ENCODE data around the gene RHBDL2. TPM values are rescaled to one million over a fixed set of nuclear protein-coding genes. Genes with fewer than 3 reads are reported as not detected.

Gene RHBDL2
- total and polyA plus RNA-seq, 2 donors (not counting 3 experiments of a cell fraction or from before 2014, with no cell fraction given) = 0.06 to 1.4 TPM

DNA sequence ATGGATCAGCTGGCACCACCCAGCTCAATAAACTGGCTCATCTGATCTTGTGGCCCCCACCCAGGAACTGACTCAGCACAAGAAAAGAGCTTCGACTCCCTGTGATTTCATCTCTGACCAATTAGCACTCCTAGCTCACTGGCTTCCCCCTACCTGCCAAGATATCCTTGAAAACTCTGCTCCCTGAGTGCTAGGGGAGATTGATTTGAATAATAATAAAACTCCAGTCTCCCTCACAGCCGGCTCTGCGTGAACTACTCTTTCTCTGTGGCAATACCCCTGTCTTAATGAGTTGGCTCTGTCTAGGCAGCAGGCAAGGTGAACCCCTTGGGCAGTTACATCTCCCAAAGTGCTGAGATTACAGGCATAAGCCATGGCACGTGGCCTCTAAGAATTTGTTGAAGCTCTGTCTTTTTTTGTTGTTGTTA, 11.8 kb upstream of the RHBDL2 start:
- Histone ChIP-seq H3K4me3 (replicated peaks in 1 of 3; ENCODE audit: insufficient read depth in 1 of 3, low read depth in 1 of 3, low read length in 3 of 3) (no peak overlapping the region), H3K9me1 (replicated peaks; ENCODE audit: control insufficient read depth, extremely low read depth, insufficient read depth, low read length) (no peaks in the 10 kb centered on the region), H3K36me3 (ENCODE audit: control insufficient read depth in 2 of 2, extremely low read depth in 1 of 2, insufficient read depth in 2 of 2, low read length in 2 of 2) (no peaks in the 10 kb centered on the region), H3K79me2 (ENCODE audit: control insufficient read depth, insufficient read depth, low read length) (no peaks in the 10 kb centered on the region), H3K9ac (replicated peaks; ENCODE audit: extremely low read depth, insufficient read depth, low read length) (no peak overlapping the region), H3K27me3 (ENCODE audit: control insufficient read depth in 2 of 2, insufficient read depth in 2 of 2, low read length in 2 of 2) (peaks cover 0 to 1% of the 10 kb centered on the region in 2 experiments), H4K20me1 (replicated peaks; ENCODE audit: control insufficient read depth, extremely low read depth, insufficient read depth, low read length) (no peaks in the 10 kb centered on the region), H3K4me1 (ENCODE audit: control insufficient read depth, extremely low read depth, insufficient read depth, low read length) (no peaks in the 10 kb centered on the region), H3K9me3 (replicated peaks; ENCODE audit: control insufficient read depth, insufficient read depth, low read length) (no peaks in the 10 kb centered on the region), H2AFZ (ENCODE audit: low read depth, low read length) (no peak overlapping the region), H3K4me2 (ENCODE audit: insufficient read depth, low read length) (no peak overlapping the region), H3K27ac (ENCODE audit: insufficient read depth, low read depth, low read length) (no peak overlapping the region)
- DNase-seq (ENCODE audit: low read depth, low spot score) (no peak), FAIRE-seq (no peak)
- POLR2A ChIA-PET = interaction anchor here (0.5 kb wide), 1 partner anchor 83 kb away, joined by 3 read pairs; no protein-coding TSS in a partner anchor
- intact Hi-C loops (cut with micrococcal nuclease) (no loop called here), dilution Hi-C loops (cut with MboI; ENCODE audit: extremely low pct_ligation_motif_present, low sequenced_read_pairs) (no loop called here)
- CTCF ChIA-PET = interaction anchor here (0.6 to 1.1 kb wide), 2 partner anchors 57 to 653 kb away, joined by 3 read pairs; no protein-coding TSS in a partner anchor
- BruUV-seq (replicated peaks) = no TSS peak
- TF ChIP-seq JUN (IDR thresholded peaks at IDR 0.05; ENCODE audit: borderline replicate concordance, insufficient read depth, insufficient read length, low read depth) (no peak), GATA2 (IDR thresholded peaks at IDR 0.05; ENCODE audit: insufficient read depth, insufficient read length, low read depth, low read length) (no peak), POLR2A (IDR thresholded peaks at IDR 0.05; ENCODE audit: low read depth, low read length) (no peak), FOS (IDR thresholded peaks at IDR 0.05; ENCODE audit: borderline replicate concordance, insufficient read depth, low read length) (no peak), MYC (IDR thresholded peaks at IDR 0.05; ENCODE audit: low read depth, low read length) (no peak)

DNA sequence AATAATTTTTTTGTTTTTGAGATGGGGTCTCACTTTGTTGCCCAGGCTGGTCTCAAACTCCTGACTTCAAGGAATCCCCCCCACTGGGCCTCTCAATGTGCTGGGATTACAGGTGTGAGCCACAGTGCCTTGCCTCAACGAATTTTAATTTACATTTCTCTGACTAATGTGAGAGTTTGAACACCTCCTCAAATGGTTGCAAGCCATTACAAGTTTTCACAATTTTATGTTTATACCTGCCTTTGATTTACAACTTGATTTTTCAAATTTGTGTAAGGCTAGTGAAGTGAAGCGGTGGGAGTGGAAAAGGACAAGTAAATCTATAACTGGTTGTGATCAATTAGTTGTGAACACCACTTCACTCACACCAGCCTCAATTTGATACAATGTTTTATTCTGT, 8.9 kb upstream of the RHBDL2 start:
- DNase-seq (ENCODE audit: low read depth, low spot score) (no peak), FAIRE-seq (no peak)
- Histone ChIP-seq H3K9ac (replicated peaks; ENCODE audit: extremely low read depth, insufficient read depth, low read length) (no peak overlapping the region), H3K9me3 (replicated peaks; ENCODE audit: control insufficient read depth, insufficient read depth, low read length) (no peaks in the 10 kb centered on the region), H3K79me2 (ENCODE audit: control insufficient read depth, insufficient read depth, low read length) (no peaks in the 10 kb centered on the region), H3K36me3 (ENCODE audit: control insufficient read depth in 2 of 2, extremely low read depth in 1 of 2, insufficient read depth in 2 of 2, low read length in 2 of 2) (no peaks in the 10 kb centered on the region), H3K4me2 (ENCODE audit: insufficient read depth, low read length) (no peak overlapping the region), H3K27ac (ENCODE audit: insufficient read depth, low read depth, low read length) (no peak overlapping the region), H3K4me3 (replicated peaks in 1 of 3; ENCODE audit: insufficient read depth in 1 of 3, low read depth in 1 of 3, low read length in 3 of 3) (no peak overlapping the region), H3K27me3 (ENCODE audit: control insufficient read depth in 2 of 2, insufficient read depth in 2 of 2, low read length in 2 of 2) (peaks cover 0 to 1% of the 10 kb centered on the region in 2 experiments), H2AFZ (ENCODE audit: low read depth, low read length) (no peak overlapping the region), H4K20me1 (replicated peaks; ENCODE audit: control insufficient read depth, extremely low read depth, insufficient read depth, low read length) (no peaks in the 10 kb centered on the region), H3K4me1 (ENCODE audit: control insufficient read depth, extremely low read depth, insufficient read depth, low read length) (no peaks in the 10 kb centered on the region), H3K9me1 (replicated peaks; ENCODE audit: control insufficient read depth, extremely low read depth, insufficient read depth, low read length) (no peaks in the 10 kb centered on the region)
- dilution Hi-C loops (cut with MboI; ENCODE audit: extremely low pct_ligation_motif_present, low sequenced_read_pairs) = no loop called here
- BruUV-seq (replicated peaks) = no TSS peak
- intact Hi-C loops (cut with micrococcal nuclease) = no loop called here
- ChIA-PET CTCF (no interaction called here), POLR2A (no interaction called here)
- no peak for TF ChIP-seq POLR2A (IDR thresholded peaks at IDR 0.05; ENCODE audit: low read depth, low read length)
- no peak for TF ChIP-seq GATA2 (IDR thresholded peaks at IDR 0.05; ENCODE audit: insufficient read depth, insufficient read length, low read depth, low read length)
- TF ChIP-seq POLR2AphosphoS5 (IDR thresholded peaks at IDR 0.05; ENCODE audit: insufficient read depth, low read depth, low read length) = no peak
- TF ChIP-seq, protein P1, sequence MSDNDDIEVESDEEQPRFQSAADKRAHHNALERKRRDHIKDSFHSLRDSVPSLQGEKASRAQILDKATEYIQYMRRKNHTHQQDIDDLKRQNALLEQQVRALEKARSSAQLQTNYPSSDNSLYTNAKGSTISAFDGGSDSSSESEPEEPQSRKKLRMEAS (IDR thresholded peaks at IDR 0.05; ENCODE audit: insufficient read depth, insufficient read length) = no peak
- TF ChIP-seq, protein P2, sequence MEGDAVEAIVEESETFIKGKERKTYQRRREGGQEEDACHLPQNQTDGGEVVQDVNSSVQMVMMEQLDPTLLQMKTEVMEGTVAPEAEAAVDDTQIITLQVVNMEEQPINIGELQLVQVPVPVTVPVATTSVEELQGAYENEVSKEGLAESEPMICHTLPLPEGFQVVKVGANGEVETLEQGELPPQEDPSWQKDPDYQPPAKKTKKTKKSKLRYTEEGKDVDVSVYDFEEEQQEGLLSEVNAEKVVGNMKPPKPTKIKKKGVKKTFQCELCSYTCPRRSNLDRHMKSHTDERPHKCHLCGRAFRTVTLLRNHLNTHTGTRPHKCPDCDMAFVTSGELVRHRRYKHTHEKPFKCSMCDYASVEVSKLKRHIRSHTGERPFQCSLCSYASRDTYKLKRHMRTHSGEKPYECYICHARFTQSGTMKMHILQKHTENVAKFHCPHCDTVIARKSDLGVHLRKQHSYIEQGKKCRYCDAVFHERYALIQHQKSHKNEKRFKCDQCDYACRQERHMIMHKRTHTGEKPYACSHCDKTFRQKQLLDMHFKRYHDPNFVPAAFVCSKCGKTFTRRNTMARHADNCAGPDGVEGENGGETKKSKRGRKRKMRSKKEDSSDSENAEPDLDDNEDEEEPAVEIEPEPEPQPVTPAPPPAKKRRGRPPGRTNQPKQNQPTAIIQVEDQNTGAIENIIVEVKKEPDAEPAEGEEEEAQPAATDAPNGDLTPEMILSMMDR (IDR thresholded peaks at IDR 0.05; ENCODE audit: extremely low read depth in 1 of 2, insufficient read depth in 1 of 2, low read depth in 1 of 2, low read length in 2 of 2) = no peak
- TF ChIP-seq EZH2 (IDR thresholded peaks at IDR 0.05; ENCODE audit: borderline replicate concordance, low read depth, low read length, severe bottlenecking) = no peak
- TF ChIP-seq MYC (IDR thresholded peaks at IDR 0.05; ENCODE audit: low read depth, low read length) = no peak
- no peak for TF ChIP-seq JUN (IDR thresholded peaks at IDR 0.05; ENCODE audit: borderline replicate concordance, insufficient read depth, insufficient read length, low read depth)
- TF ChIP-seq FOS (IDR thresholded peaks at IDR 0.05; ENCODE audit: borderline replicate concordance, insufficient read depth, low read length) = no peak
